ENCODE results near the gene TP53RK. TPM values are rescaled to one million over a fixed set of nuclear protein-coding genes. Genes with fewer than 3 reads are reported as not detected.

TP53RK gene
- 11.8 and 15.8 TPM in 2 replicates for total RNA-seq

DNA sequence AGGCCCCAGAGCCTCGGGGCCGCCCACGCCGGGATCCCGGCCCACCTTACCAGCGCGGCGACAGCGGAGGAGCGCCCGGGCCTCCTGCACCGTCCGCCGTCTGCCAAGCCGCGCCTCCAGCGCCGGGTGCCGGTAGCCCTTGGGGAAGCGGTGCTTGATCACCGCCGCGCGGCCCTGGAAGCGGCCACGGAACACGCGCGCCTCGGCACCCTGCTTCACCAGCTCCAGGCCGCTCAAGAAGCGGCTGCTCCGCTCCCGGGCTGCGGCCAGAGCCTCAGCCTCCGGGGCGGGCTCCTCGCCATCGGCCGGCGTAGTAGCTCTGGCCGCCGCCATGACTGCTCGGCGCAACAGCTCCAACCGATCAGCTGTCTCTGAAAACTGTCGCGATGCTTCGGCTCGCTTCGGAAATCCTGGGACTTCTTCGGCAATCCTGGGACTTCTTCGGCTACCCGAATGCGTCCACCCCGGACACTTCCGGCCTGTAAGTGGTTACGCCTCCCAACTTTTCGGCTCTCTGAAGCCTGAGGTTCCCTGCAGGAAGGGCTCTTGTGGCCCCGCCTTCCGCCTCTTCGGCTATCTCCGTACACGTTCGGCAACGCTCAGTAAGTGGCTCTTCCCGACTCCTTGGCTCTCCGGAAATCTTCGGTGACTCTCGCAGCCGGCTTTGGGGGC is at the start of gene TP53RK:
Gene TP53RK, minus strand, starts transcription at position 363 of the 672 bp plus-strand sequence. Its CDS starts 30 bp downstream, at position 333.
- DNase-seq, result peak; percentile 100

DNA sequence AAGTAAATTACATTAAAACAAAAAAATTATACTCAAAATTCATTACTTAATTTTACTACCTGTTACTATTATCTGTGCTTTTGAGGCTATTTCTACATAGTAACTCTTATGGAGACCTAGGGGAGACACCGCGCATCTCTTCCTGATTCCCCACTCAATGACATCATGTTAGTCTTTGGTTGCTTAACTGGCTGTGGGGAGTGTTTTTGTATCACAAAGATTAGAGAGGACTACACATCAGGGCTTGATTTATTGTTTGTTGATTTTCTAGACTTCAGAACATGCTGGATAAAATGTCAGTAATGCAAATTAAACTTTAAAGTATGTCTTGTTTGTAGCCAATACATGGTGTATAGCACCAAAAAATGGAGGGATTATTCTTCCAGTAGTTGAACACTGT is 46.2 kb upstream of the TP53RK start:
- DNase-seq, result no peak

DNA sequence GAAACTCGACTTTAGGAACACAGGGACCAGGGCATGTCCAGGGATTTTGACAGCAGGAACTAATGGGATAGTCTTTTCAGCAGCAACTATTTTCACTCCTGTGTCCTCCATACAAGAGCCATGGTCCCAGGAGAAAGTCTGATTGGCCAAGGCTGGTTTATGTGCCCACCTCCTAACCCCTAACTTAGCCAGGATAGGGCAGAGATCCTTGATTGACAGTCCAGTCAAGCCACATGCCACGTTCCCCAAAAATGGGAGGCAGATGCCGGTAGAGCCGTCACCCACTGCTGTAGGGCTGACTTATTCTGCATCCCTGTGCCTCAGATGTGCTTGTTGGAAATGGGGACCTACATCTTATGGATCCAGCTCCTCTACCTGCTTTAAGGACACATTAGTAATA is 42.5 kb upstream of the TP53RK start:
- DNase-seq, result no peak

DNA sequence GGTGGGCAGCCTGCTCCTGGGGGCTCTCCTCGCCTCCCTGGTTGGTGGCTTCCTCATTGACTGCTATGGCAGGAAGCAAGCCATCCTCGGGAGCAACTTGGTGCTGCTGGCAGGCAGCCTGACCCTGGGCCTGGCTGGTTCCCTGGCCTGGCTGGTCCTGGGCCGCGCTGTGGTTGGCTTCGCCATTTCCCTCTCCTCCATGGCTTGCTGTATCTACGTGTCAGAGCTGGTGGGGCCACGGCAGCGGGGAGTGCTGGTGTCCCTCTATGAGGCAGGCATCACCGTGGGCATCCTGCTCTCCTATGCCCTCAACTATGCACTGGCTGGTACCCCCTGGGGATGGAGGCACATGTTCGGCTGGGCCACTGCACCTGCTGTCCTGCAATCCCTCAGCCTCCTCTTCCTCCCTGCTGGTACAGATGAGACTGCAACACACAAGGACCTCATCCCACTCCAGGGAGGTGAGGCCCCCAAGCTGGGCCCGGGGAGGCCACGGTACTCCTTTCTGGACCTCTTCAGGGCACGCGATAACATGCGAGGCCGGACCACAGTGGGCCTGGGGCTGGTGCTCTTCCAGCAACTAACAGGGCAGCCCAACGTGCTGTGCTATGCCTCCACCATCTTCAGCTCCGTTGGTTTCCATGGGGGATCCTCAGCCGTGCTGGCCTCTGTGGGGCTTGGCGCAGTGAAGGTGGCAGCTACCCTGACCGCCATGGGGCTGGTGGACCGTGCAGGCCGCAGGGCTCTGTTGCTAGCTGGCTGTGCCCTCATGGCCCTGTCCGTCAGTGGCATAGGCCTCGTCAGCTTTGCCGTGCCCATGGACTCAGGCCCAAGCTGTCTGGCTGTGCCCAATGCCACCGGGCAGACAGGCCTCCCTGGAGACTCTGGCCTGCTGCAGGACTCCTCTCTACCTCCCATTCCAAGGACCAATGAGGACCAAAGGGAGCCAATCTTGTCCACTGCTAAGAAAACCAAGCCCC is 36.2 kb upstream of the TP53RK start:
- no peak for DNase-seq

DNA sequence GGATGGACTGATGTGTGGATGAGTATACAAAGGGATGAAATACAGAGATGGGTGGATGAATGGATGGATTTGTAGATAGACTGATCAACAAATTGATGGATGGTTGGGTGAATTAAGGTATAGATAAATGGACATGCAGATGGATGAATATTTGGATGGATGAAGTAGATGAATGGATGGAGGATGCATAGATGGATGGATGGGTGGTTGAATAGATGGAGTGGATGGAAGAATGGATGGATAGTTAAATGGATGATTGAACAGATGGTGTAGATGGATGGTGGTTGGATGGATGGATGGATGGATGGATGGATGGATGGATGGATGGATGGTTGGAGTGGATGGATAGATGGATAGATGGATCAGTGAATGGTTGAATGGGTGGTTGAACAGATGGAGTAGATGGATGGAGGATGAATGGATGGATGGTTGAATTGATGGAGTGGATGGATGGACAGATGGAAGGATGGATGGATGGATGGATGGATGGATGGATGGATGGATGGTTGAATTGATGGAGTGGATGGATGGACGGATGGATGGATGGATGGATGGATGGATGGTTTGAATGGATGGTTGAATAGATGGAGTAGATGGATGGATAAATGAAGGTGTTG is 35.2 kb upstream of the TP53RK start:
- no peak for DNase-seq

DNA sequence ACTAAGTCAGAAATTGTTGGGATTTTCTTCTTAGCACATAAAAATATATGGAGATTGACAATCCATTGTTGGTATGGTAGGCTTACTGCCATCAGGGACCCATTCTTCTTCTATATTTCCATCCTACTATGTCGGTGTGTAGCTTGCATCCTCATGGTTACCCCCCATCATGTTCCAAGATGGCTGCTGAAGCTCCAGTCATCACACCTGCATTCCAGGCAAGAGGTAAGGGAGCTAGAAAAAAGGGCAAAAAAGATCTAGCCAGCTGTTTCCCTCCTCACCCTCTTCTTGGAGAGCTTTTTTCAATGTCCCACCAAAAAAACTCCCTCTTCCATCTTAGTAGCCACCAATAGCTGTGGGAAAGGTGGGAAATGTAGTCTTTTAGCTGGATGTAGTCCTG is 33.8 kb upstream of the TP53RK start:
- no peak for DNase-seq

DNA sequence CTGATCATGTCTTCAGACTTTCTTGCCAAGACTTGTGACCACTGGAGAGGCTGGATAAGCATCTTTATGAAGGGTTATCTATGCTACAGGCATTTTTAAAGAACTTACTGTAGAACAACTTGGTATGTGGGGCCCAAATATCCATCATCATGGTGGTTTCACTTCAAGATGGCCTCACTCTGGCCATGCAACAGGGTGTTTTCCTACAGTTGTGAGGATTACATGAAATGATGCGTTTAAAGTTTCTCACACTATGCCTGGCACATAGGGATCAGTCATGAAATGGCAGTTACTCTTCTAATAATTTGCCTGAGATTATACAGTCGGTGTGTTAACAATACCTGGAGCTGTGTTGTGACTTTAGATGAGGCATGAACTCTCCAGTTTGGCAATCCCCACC is 33.2 kb upstream of the TP53RK start:
- no peak for DNase-seq

DNA sequence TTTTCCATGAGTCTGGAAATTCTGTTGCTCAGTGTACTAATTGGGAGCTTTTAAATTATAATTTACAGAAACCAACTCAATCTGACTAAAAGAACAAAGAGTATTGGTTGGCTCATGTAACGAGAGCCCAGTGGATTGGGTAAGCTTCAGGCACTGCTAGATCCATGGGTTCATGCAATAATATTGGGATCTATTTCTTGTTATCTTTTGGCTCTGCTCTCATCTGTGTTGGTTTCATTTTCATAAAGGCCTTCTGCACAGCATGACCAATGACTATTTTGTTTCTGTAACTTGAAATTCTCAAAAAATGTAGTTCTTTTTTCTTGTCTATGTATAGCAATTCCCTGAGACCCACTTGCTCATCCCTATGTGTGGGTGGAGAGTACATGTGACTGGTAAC is 32.2 kb upstream of the TP53RK start:
- no peak for DNase-seq

DNA sequence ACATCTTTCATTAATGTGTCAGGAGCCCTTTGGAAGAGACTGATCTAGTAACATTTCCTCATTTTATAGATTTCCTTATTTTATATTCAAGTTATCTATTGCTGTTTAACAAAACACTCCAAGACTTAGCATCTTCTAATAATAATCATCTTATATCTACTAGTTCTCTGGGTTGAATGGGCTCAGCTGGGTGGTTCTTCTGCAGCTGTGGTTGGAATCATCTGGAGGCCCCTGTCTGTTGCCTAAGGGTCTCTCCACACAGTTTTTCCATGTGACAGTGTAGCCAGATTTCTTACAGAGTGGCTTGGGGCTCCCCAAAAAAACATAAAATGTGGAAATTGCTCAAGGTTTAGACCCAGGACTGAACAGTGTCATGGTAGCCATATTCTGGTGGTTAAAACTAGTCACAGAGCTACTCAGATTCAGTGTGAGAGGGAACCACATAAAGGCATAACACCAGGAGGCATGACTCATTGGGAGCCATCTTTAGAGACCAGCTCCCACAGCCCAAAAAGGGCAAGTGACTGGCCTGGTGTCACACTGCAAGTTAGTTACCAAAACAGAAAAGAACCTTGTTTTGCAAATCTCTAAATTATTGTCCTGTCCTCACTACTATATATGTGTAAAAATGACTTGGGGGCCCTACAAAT is 31.7 kb upstream of the TP53RK start:
- DNase-seq, result no peak

DNA sequence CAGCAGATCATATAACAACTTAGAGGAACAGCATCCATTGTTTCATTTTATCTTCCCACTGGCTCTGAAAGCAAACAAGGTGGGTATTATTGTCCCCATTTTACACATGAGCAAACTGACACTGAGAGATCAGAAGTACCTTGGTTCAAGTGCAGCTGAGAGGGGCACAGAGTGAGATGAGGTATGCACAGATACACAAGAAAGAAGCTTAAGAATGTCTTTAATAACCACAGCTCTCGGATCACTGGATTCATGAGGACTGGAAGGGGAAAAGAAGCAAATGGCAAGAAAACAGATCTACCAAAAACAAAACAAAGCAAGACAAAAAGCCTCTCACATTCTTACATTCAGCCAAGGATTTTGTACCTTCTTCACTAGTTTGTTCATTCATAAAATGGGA is 30.8 kb upstream of the TP53RK start:
- no peak for DNase-seq

DNA sequence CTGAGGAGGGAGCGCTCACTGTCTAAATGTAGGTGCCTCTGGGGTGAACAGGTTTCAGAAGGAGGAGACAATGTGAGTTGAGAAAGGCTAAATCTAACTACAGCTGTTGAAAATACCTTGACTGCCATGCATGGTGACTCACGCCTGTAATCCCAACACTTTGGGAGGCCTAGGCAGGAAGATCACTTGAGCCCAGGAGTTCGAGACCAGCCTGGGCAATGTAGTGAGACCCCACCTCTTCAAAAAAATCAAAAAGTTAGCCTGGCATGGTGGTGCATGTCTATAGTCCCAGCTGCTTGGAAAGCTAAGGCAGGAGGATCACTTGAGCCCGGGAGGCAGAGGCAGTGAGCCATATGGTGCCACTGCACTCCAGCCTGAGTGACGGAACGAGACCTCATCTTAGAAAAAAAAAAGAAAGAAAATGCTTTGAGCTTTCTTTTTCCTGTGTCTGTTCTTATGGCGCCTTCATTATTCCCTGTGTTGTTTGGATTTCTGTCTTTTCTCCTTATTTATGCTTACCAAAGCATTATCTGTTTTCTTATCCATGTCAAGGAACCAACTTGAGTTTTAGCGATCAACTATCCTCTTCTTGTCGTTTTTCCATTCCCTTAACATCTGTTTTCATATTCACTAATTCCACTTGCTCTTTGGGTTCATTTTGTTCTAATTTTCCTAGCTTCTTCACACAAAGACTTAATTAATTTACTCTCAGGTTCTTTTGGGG is 28.7 kb upstream of the TP53RK start:
- no peak for DNase-seq

DNA sequence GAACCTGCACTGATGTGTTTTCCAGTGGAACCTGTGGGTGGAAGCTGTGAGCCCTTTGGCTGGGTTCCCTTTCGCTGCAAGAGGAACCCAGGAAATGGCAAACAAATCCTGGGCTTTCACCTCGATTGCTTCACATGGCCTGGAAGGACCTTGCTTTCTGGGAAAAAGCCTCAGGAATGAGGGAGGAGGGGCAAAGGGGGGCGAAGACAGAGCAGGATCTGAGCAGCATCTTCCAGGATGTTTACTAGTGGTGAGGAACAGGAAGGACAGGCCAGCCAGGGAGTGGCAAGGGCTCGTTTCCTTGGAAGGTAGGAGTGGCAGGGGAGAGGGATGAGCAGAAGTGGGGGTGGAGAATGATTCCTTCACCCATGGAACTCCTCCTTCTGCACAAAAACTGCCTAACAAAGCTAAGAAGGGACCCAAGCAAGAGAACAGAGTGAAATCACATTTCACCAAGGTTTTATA is 26.1 kb upstream of the TP53RK start:
- DNase-seq, result no peak

DNA sequence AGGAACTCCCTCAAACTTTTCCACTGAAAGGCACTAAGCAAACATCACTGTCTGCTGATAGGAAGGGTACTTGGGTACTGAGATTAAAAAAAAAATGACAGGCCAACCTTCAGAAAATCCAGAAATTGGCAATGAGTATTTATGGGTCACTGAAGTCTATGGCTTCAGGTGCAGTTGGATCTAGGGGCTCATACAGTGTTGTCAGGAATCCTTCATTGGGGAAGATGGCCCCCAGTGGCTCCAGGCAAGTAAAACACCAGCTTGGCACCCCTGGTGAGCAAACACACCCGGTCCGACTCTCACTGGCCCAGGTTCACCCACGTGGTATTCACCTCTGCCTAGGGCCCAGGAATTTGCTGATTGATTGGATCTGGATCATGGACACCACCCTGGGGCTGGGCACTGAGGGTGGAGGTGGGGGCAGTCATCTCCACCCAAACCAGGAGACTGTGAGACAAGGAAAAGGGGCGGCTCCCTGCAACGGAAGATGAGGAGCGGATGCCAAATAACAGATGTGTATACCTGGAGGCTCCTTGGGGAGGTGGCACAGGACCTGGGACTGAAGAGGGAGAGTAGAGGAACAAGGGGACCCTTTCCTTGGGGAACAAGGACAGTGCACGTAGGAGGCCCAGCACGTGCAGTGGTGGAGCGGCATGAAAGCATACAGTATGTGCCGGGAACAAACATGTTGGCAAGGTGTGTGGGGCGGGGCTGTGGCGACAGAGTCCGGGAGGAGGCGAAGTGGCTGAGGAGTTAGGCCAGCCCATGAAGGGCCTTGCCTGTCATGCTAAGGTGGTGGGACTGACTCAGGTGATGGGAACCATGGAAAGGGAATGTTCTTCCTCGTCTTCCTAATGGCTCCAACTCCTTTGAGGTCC is 25.0 kb upstream of the TP53RK start:
- DNase-seq, result no peak

DNA sequence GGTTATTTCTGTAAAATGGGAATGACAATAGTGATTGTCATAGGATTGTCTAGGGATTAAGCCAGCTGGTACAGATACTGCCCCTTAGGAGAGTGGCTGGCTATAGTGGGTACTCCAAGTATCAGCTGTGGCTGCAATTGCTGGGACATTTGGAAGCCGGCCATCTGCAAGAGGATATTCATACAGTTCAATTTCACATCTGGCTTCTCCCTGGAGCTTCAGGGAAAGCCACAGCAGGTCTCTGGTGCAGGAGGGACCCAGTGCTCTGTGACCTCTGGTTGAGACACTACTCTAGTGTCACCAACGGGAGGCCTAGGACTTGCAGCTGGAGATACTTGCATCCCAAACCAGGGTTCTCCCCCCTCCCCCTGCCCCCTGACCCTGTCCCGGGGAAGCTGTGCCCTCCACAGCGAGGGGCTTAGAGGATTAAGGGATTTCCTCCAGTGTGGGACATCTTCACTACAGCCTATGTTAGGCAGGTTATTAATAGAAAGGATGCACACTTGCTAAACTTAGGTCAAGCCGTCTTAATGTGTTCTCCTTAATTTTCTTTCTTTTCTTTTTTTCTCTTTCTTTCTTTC is 22.9 kb upstream of the TP53RK start:
- no peak for DNase-seq

DNA sequence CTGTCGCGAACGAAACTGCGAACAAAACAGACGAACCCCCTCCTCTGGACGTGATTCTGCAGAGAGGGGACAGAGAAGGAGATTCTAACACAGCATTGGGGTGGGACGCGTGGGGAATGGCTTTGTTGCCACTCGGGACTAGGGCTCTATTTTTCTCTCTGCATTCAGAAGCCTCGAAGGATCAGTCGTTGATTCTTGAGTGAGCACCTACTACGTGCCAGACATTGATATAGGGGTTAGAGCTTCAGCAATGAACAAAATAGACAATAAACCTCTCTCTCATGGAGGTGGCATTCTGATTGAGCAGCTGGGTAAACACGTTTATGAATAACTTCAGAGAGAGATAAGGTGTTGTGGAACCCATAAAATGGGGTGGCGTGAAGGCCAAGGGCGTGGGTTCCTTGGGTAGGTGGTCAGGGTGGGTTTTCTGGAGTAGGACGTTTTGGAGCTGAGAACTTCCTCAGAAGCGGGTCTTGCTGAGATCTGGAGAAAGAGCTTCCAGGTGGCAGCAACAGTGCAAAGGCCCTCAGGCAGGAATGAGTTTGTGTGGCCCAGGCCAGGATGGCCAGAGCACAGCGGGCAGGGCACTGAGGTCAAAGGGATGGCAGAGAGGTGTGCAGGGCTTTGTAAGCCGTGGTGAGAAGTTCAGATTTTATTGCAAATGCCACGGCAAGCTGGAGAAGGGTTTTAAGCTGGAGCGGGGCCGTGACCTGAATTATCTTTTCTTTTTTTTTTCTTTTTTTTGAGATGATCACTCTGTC is 21.1 kb upstream of the TP53RK start:
- no peak for DNase-seq

DNA sequence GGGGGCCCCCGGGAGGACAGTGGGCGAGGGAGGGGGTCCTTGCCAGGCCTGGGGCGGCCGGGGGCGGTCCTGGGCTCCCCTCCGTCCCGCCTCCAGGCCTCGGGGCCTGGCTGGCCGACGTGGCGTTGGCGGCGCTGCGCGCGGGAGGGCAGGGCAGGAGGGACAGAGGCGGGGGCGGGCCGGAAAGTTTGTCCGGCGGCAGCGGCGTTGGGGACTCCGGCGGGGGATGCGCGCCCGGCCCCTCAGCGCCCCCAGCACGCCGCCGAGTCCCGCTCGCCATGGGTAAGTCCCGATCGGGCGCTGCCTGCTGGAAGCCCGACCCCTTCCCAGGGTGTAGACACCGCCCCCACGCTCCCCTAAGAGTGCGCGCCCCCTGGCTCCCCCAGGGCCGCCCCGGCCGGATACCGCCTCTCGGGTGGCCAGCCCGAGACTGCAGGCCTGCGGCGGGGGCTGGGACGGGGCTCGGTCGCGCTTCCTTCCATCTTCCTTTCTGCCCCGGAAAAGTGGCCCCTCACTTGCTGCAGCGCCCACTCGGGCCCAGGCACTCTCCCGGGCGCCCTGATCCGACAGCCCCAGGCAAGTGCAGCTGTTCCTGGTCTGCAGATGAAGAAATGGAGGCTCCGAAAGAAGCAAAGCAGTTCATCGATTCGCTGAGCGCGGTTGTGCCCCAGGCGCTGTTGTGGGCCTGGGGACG is 20.4 kb upstream of the TP53RK start, which contains the start of gene SLC2A10:
Gene SLC2A10, plus strand, starts transcription at position 191 of the 694 bp plus-strand sequence. Its CDS starts 88 bp downstream, at position 279.
- DNase-seq, result peak; percentile 58

DNA sequence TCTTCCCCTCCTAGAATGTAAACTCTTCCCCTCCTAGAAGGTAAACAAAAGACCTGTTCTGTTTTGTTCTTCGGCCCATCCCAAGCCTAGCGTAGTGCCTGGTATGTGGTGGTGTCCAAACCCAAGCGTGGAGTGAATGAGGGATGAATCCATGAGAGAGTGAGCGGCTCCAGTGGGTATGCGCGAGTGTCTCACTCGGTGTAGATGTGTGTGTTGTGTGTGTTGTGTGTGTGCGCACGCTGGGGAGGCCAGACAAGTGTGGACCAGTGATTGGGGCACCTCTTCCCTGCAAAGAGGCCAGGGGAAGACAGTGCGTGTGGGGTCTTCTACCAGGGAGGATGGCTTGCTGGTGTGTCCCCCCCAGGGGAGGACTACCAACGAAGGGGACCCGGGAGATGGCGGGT is 19.8 kb upstream of the TP53RK start:
- no peak for DNase-seq

DNA sequence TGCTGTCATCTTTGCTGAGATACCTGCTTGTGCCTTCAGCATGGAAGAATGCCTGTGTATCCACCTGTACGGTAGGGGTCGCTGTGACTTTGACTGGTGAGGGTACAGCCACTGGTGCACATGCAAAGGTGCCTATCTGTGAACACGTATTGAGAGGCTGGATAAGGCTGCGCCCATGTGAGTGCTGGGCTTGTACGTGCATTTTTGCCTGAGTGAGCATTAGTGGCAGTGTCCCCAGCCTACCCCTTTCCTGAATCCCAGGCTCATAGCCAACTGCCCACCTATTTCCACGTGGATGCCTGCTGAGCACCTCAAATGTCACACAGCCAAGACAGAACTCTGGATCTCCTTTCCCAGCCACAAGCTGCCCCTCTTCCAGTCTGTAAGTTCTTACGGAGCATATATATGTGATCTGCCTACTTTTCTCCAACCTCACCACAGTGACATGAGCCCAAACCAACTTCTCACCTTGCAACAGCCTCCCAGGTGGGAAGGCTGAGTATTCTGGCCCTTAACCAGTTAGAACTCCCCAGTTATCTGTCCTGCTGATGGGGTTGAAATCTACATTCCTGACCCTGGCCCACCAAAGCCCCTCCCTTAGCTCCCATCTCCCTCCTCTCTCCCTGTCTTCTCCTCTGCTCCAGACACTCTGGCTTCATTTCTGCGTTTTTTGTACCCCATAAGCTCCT is 19.1 kb upstream of the TP53RK start:
- peak; percentile 14 for DNase-seq

All from dermis blood vessel endothelial cell (primary cell).